Right renal pelvis (tissue), 4 donors: Measurements from ENCODE around the gene BACE2. TPM values are rescaled to one million over a fixed set of nuclear protein-coding genes. Genes with fewer than 3 reads are reported as not detected.

Source experiments
- DNase-seq, 4 donors: peaks; one replicate each; pipeline ENCODE4 v3.0.0-alpha.2; 2013; ENCODE audit warnings: low read depth in 4 of 4, low spot score in 3 of 4, missing footprints in 1 of 4
- polyA plus RNA-seq, 4 donors: library from polyadenylated mRNA; unstranded; fragments of 120-200 nt; gene quantifications; one replicate each; pipeline ENCODE4 v1.2.1, GENCODE V29; 2013; ENCODE audit not compliant: insufficient read length in 4 of 4

Gene BACE2
- polyA plus RNA-seq, 4 donors, result 29.2 to 34.9 (median 31.2) TPM

DNA sequence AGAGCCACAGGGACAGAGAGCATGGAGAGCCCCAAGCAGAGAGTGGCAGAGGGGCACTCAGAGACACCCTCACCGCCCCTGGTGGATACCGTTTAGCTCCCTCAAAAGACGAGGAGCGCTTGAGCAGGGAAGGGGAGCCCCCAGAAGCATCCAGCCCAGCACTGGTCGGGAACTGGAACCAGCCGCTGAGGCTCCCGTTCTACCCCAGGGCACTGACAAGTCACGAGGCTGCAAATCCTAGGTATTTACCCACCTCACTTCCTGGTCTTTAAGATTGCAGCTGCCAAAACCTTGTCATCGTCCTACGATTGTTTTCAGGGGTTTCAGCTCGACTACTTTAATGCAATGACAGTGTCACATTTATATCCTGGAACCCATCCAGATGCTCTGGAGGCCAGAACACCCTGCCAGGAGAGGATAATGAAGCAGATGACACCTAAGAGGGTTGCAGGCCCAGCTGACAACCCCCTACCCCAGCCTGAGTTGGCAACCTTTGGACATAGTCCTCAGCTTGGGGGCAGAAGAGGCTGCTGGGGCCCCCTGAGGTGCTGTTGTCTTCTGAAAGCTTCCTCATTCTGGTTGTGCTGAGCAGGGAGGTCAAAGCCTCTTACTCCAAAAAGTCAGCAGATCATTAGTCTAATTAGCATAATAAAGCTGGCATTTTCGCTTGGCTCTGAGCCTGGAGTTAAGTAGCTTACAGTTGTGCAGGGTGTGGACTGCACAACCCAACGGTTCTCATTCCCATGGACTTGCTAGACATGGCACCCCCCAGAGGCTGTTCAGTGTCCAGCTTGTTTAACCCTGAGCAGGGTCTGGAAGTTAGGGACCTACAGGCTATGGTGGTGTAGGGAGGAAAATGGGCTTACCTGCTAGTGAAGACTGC, 20.6 kb upstream of the BACE2 start:
- DNase-seq, result no peak

GRCh38 chr21:41147979-41148355, 20.0 kb upstream of the BACE2 start:
- DNase-seq, result no peak

DNA sequence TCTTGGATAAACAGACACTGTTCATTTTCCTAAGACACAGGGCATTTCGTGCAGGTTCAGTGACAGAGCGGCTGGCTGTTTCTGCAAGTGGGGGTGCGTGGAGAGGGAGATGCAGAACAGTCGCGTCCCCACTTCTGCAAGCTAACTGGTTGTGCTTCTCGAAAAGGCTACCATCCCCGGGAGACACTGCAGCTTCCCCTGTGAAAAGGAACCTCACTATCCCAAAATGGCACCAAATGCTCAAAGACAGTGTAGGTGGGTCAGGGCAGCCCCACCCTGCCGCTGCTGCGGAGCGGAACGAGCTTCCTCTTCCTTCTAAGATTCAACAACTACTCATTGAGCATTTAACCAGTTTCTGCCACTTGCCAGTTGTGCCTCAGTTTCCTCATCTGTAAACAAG, 19.2 kb upstream of the BACE2 start:
- DNase-seq, result no peak

GRCh38 chr21:41149199-41149598, 18.8 kb upstream of the BACE2 start:
- DNase-seq, result no peak

GRCh38 chr21:41152147-41152546, 15.8 kb upstream of the BACE2 start:
- no peak for DNase-seq

- no peak for DNase-seq
Measured at GRCh38 chr21:41153443-41153842, 14.5 kb upstream of the BACE2 start.

DNA sequence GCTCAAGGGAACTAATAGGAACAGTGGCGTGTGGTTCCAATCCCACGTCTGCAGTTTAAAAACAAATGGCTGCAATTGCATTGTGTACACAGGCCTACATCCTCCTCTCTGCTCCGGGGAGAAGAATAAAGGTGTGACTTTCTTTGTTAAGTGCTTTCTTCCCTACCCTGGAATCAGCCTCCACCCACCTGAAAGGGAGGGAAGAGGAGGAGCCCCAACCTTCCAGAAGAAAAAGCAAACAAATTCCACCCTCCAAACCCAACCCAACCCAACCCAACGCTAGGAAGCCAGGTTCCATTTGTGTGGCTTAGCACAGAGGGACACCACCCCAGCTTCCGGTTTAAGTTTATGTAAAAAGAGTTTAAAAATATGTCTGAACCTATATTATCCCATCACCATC, 11.8 kb upstream of the BACE2 start:
- DNase-seq, result no peak

GRCh38 chr21:41158026-41158425, 9.9 kb upstream of the BACE2 start:
- DNase-seq, result no peak

DNA sequence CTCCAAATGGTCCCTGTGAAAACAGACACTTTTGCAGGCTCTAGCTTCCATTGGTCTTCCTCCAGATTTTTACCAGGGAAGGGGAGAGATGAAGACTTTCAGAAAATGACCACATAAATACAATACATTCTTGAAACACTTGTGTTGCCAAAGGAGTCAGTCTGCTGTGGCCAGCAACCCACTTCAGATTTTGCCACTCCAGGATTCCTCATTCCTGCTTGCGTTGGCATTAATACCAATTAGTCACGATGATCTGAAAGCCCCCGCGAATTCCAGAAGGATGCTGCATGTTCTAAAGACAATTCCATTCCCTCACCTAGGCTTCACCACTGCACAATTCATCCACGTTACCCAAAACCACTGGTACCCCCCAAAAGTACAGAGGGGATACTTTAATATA, 7.9 kb upstream of the BACE2 start:
- DNase-seq, result no peak

GRCh38 chr21:41161428-41161827, 6.5 kb upstream of the BACE2 start:
- DNase-seq, result no peak

GRCh38 chr21:41162096-41162495, 5.9 kb upstream of the BACE2 start:
- DNase-seq, result no peak

GRCh38 chr21:41163091-41163490, 4.9 kb upstream of the BACE2 start:
- DNase-seq, result no peak

DNA sequence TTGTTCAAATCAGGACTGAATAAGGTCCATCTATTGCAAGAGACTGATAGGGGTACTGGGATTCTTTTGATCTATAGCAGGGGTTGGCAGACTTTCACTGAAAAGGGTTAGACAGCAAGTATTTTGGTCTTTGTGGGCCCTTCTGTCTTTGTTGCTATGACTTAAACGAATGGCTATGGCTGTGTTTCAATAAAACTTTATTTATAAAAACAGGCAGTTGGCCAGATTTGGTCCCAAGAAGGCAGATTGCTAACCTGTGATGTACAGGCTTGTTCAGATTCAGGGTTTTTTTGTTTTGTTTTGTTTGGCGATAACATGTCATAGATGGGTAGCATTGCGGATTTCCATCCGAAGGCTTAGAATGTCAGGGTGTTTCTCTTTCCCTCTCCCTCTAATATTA, 3.9 kb upstream of the BACE2 start:
- no peak for DNase-seq

DNA sequence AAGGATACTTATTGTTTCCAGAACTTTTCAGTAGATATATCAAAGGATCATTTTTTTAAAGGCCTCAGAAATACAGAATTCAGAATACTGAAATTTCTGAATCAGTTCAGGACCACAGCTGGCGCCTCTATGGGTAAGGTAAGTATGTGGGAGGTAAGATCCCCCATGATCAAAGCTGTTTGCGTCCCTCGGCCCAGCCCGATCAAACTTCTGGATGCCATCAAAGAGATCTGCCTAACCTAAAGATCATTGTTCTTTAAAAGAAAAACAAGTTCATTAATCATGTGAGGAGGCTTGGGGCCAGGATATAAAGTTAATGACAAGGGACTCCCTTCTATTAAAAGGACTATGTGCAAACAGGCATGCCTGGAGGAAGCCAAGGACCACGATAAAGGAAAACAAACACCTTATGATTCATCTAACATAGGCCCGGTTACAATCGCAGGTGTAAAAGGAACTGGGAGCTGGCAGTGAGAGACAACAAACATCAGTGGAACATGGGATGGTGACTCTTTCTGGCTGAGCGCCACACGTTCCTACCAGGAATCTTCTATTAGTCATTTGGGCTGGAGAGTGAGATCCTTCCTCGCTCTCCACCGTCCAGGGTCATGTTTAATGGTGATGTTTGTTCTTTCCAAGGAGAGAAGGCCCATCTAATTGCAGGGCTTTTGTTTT, 2.8 kb upstream of the BACE2 start:
- DNase-seq, result no peak

DNA sequence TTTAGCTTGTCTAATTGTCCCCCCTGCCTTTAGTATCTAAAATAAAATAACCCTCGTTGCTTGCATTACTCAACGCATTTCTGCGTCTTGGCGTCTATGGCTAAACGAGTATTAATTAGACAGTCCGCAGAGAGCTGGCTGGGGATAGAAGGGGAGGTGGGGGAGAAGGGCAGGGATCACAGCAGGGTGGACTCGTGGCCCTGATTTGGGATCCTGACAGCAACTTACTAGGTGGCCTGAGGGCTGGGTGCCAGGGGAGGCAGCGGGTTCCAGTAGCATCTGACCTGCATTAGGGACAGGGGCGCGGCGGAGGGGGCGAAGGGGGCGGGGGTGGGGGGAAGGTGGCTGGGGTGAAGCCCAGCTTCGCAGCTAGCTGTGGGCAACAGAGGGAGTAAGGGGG, 1.1 kb upstream of the BACE2 start:
- no peak for DNase-seq

DNA sequence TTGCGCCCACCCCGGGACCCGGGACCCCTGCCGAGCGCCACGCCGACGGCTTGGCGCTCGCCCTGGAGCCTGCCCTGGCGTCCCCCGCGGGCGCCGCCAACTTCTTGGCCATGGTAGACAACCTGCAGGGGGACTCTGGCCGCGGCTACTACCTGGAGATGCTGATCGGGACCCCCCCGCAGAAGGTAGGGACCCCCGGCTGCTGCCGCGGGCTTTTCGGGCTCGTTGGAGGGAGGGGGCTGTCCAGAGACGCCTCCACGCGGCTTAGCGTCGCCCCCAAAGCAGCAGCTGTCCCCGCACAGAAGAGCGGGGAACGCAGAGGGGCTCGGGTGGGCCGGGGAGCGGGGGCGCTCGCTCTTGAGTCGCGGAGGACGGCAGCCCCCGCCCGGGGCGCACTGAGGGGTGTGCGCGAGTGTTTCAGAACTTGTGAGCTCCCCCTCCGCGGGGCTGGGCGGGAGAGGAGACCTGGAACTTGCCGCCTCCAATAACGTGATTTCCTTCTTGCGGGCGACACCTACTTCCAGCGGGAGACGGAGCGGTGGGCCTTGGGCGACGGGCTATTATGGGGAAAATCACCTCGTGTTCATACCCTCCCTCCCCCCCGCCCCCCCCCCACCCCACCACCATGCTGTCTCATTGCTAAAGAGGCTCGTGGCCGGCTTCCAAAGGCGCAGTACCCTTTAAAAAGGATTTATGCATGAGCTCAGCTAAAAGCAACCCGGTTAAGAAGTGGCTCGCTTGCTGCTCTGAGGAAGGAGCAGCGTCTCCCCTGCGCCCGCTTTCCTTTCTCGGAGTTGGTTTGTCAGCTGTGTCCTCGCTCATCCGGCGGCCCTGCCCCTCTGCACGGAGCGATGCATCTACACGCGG, 664 bp downstream of the BACE2 start:
- peak in 1 of 4 donors; percentile 24 for DNase-seq

GRCh38 chr21:41169258-41169576, 1.3 kb downstream of the BACE2 start:
- no peak for DNase-seq

GRCh38 chr21:41169701-41170100, 1.7 kb downstream of the BACE2 start:
- DNase-seq, result no peak

- DNase-seq, result no peak
Measured at GRCh38 chr21:41170442-41170841, 2.5 kb downstream of the BACE2 start.

GRCh38 chr21:41170859-41171609, 3.1 kb downstream of the BACE2 start:
- no peak for DNase-seq

DNA sequence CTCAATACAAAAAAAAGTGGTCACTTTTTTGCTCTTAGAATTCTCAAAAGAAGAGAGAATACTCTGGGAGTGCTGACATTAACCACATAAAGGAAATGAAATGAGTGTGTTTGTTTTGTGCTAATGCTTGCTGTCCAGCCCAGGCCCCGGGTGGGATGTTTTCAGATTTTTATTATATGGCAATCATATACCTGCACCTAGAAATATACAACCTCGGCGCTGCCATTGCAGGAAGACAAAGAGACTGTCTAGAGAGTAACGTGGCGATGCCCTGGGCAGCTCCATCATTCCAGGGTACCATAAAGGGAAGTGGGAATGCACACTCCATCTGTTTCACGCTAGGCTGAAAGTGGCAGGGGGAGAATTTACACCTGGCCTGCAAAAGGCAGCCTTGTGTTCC, 7.1 kb downstream of the BACE2 start:
- no peak for DNase-seq
